OCI-LY7 (cell line): ENCODE data around the gene CFAP74. TPM values are rescaled to one million over a fixed set of nuclear protein-coding genes. Genes with fewer than 3 reads are reported as not detected.

Source experiments
- BruUV-seq: library from RNA; stranded (reverse); fragments of 400-500 nt; replicated peaks from 2 replicates; lab custom pipeline; 2021; lab: Mats Ljungman, UMichigan
- CTCF ChIA-PET: fragments of 300-600 bp; sonication (Branson Sonifier 250); formaldehyde crosslinking; loops from one replicate; lab custom pipeline; 2022; ENCODE audit warnings: antibody characterized with exemption; ENCODE audit not compliant: unreplicated experiment; lab: Charles Lee
- POLR2A ChIA-PET: fragments of 300-600 bp; sonication (Branson Sonifier 250); formaldehyde crosslinking; loops from one replicate; lab custom pipeline; 2022; ENCODE audit warnings: antibody characterized with exemption; lab: Charles Lee
- DNase-seq: peaks from one replicate; pipeline ENCODE4 v3.0.0-alpha.2; 2015; ENCODE audit warnings: low spot score
- H2AFZ ChIP-seq: fragments of 200-600 bp; sonication (generic), shearing (Covaris generic); 2 replicates; pipeline ENCODE4 v1.6.1; 2014; ENCODE audit warnings: mild to moderate bottlenecking, antibody characterized with exemption, low read length, moderate library complexity
- H3K27ac ChIP-seq: fragments of 200-600 bp; sonication (generic); 2 replicates; pipeline ENCODE4 v1.5.1; 2014; ENCODE audit warnings: mixed run types, low read depth, mild to moderate bottlenecking, moderate library complexity, low read length, inconsistent platforms; ENCODE audit not compliant: poor library complexity, severe bottlenecking
- H3K36me3 ChIP-seq: fragments of 200-600 bp; sonication (generic); 2 replicates; pipeline ENCODE4 v1.6.1; 2014; ENCODE audit warnings: mild to moderate bottlenecking, antibody characterized with exemption, low read length, moderate library complexity, mixed read lengths; ENCODE audit not compliant: insufficient read depth
- H3K4me1 ChIP-seq: fragments of 200-600 bp; sonication (generic); 2 replicates; pipeline ENCODE4 v1.5.1; 2014; ENCODE audit warnings: mild to moderate bottlenecking, low read length; ENCODE audit not compliant: insufficient read depth, poor library complexity, severe bottlenecking
- H3K4me2 ChIP-seq: fragments of 200-600 bp; sonication (generic); 2 replicates; pipeline ENCODE4 v1.6.1; 2014; ENCODE audit warnings: mild to moderate bottlenecking, low read length
- H3K4me3 ChIP-seq: fragments of 200-600 bp; sonication (generic); 2 replicates; pipeline ENCODE4 v1.5.1; 2014; ENCODE audit warnings: mild to moderate bottlenecking, low read depth, low read length; ENCODE audit not compliant: poor library complexity, severe bottlenecking
- H3K79me2 ChIP-seq: fragments of 200-600 bp; sonication (generic); 2 replicates; pipeline ENCODE4 v1.6.1; 2016; ENCODE audit warnings: low read depth, mild to moderate bottlenecking, low read length, moderate library complexity, mixed read lengths; ENCODE audit not compliant: insufficient read depth
- H3K9me2 ChIP-seq: fragments of 200-600 bp; sonication (generic); 2 replicates; pipeline ENCODE4 v1.6.1; 2016; ENCODE audit warnings: mild to moderate bottlenecking, low read length, mixed read lengths; ENCODE audit not compliant: insufficient read depth
- H3K9me3 ChIP-seq: fragments of 200-600 bp; sonication (generic); 2 replicates; pipeline ENCODE4 v1.6.1; 2014; ENCODE audit warnings: mild to moderate bottlenecking, mixed run types, low read length, mixed read lengths
- H4K20me1 ChIP-seq: fragments of 200-600 bp; sonication (generic); 2 replicates; pipeline ENCODE4 v1.6.1; 2014; ENCODE audit warnings: mild to moderate bottlenecking, antibody characterized with exemption, low read length, moderate library complexity, mixed read lengths; ENCODE audit not compliant: insufficient read depth
- CTCF ChIP-seq: fragments of 200-600 bp; sonication (generic); conservative IDR thresholded peaks from 2 replicates; pipeline ENCODE4 v1.5.1; 2014; ENCODE audit warnings: mild to moderate bottlenecking, antibody characterized with exemption, low read length, moderate library complexity, mixed read lengths
- EZH2phosphoT487 ChIP-seq: fragments of 200-600 bp; sonication (generic); IDR thresholded peaks from 2 replicates; pipeline ENCODE4 v1.6.1; 2018; ENCODE audit warnings: low read depth, borderline replicate concordance, mild to moderate bottlenecking, mixed run types, antibody characterized with exemption, low read length, moderate library complexity, mixed read lengths
- intact Hi-C: fragments of 100-400 bp; cut with micrococcal nuclease; formaldehyde crosslinking; loops from one replicate; pipeline ENCODE4 v1.10.0; 2022; ENCODE audit not compliant: unreplicated experiment
- total RNA-seq, 2 experiments: library from RNA; depleted of rRNA in 1 of 2; stranded (reverse); fragments of >200 nt in 1 of 2; shearing (Covaris generic) in 1 of 2; gene quantifications; 2 replicates each; pipeline ENCODE4 v1.2.3, GENCODE V29; 2014 to 2022

CFAP74 gene
- total RNA-seq, 2 experiments from 2014 or later, result not detected

GRCh38 chr1:2023187-2023586 is 19.6 kb upstream of the CFAP74 start:
- H3K36me3 ChIP-seq, result no peaks in the 10 kb centered on the region
- DNase-seq, result no peak
- H2AFZ ChIP-seq, result no peak overlapping the region
- no peak overlapping the region for H3K27ac ChIP-seq
- H3K9me2 ChIP-seq, result no peaks in the 10 kb centered on the region
- no peaks in the 10 kb centered on the region for H3K79me2 ChIP-seq
- ChIA-PET POLR2A (no interaction called here), CTCF (no interaction called here)
- intact Hi-C loops, result no loop called here
- no peaks in the 10 kb centered on the region for H3K9me3 ChIP-seq
- no peak overlapping the region for H3K4me2 ChIP-seq
- no peaks in the 10 kb centered on the region for H3K4me1 ChIP-seq
- H3K4me3 ChIP-seq, result no peak overlapping the region
- TF ChIP-seq CTCF, result no peak
- no peak for TF ChIP-seq EZH2phosphoT487
- no peaks in the 10 kb centered on the region for H4K20me1 ChIP-seq
- no TSS peak for BruUV-seq

- no peaks in the 10 kb centered on the region for H3K4me1 ChIP-seq
- H3K9me2 ChIP-seq, result no peaks in the 10 kb centered on the region
- no peak overlapping the region for H3K27ac ChIP-seq
- H3K4me3 ChIP-seq, result no peak overlapping the region
- no peak for TF ChIP-seq CTCF
- no peak for TF ChIP-seq EZH2phosphoT487
- CTCF ChIA-PET, result no interaction called here
- no peaks in the 10 kb centered on the region for H3K79me2 ChIP-seq
- no peaks in the 10 kb centered on the region for H4K20me1 ChIP-seq
- no peaks in the 10 kb centered on the region for H3K9me3 ChIP-seq
- intact Hi-C loops, result no loop called here
- H3K4me2 ChIP-seq, result no peak overlapping the region
- no peak overlapping the region for H2AFZ ChIP-seq
- no peak for DNase-seq
- H3K36me3 ChIP-seq, result no peaks in the 10 kb centered on the region
- no TSS peak for BruUV-seq
- POLR2A ChIA-PET, result no interaction called here
Observed at GRCh38 chr1:2022063-2022770, 18.6 kb upstream of the CFAP74 start.

- Histone ChIP-seq H3K9me3 (no peaks in the 10 kb centered on the region), H3K4me3 (no peak overlapping the region), H2AFZ (no peak overlapping the region), H3K79me2 (no peaks in the 10 kb centered on the region), H3K4me2 (no peak overlapping the region), H4K20me1 (no peaks in the 10 kb centered on the region), H3K4me1 (no peaks in the 10 kb centered on the region), H3K9me2 (no peaks in the 10 kb centered on the region), H3K27ac (no peak overlapping the region), H3K36me3 (no peaks in the 10 kb centered on the region)
- POLR2A ChIA-PET, result no interaction called here
- BruUV-seq, result no TSS peak
- intact Hi-C loops, result no loop called here
- CTCF ChIA-PET, result no interaction called here
- DNase-seq, result no peak
- TF ChIP-seq EZH2phosphoT487 (no peak), CTCF (no peak)
Observed at GRCh38 chr1:2021550-2021949, 18.0 kb upstream of the CFAP74 start.
